ENCODE data around the gene TMEM121. TPM values are rescaled to one million over a fixed set of nuclear protein-coding genes. Genes with fewer than 3 reads are reported as not detected.

The TMEM121 gene
- total and polyA plus RNA-seq, 2 of the 4 experiments (the other 2 are of a cell fraction) = 2.7 to 6.3 TPM

DNA sequence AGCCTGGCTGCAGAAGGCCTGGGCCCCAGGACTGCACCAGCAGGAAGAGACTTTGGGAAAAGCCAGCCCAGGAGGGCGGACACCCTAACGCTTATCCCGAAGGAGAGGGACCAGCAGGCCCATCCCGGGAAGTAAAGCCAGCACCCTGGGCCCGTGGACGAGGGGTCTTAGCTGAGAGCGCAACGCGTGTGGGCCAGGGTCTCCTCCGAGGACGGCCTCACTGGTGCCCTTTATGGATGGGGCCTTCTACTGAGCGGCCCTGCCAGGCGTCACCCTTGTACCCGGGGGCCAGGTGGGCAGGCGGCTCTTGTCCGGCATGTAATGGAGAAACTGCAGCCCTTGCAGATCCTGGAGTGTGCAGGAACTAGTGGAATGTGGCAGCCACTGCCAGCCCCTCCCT lies 21.3 kb upstream of the TMEM121 start:
- no peak for TF ChIP-seq FOS (IDR thresholded peaks at IDR 0.05; ENCODE audit: low read depth, low read length)
- Histone ChIP-seq H3K9me1 (ENCODE audit: insufficient read depth, low read length) (no peaks in the 10 kb centered on the region), H2AFZ (replicated peaks; ENCODE audit: low read length, poor library complexity) (no peak overlapping the region), H2BK15ac (ENCODE audit: low read depth, low read length) (no peak overlapping the region), H3K56ac (ENCODE audit: extremely low read depth, insufficient read depth, low read length) (no peak overlapping the region), H4K91ac (ENCODE audit: insufficient read depth, low read depth, low read length) (no peak overlapping the region), H4K8ac (ENCODE audit: low read depth in 2 of 2, low read length in 2 of 2) (no peak overlapping the region), H3K4me1 (ENCODE audit: control insufficient read depth, insufficient read depth, low read length) (no peaks in the 10 kb centered on the region), H3K18ac (ENCODE audit: low read depth, low read length) (no peak overlapping the region), H3K4ac (ENCODE audit: low read depth, low read length) (no peak overlapping the region), H3K36me3 (ENCODE audit: control insufficient read depth, insufficient read depth, low read length) (no peaks in the 10 kb centered on the region), H3K4me3 (ENCODE audit: insufficient read depth, low read depth, low read length) (no peak overlapping the region), H3K9ac (ENCODE audit: low read depth, low read length) (no peak overlapping the region), H4K20me1 (ENCODE audit: insufficient read depth, low read length) (no peaks in the 10 kb centered on the region), H3K23ac (ENCODE audit: low read depth, low read length) (no peak overlapping the region), H3K4me2 (ENCODE audit: low read depth, low read length) (no peak overlapping the region), H3K79me1 (ENCODE audit: low read depth in 1 of 2, low read length in 2 of 2) (no peaks in the 10 kb centered on the region), H2BK120ac (ENCODE audit: low read depth, low read length) (no peak overlapping the region), H2BK20ac (ENCODE audit: low read depth, low read length) (no peak overlapping the region), H2AK9ac (replicated peaks; ENCODE audit: low read depth, low read length, poor library complexity) (no peak overlapping the region), H3K9me3 (ENCODE audit: control insufficient read depth, insufficient read depth, low read length) (no peaks in the 10 kb centered on the region), H3K27ac (ENCODE audit: insufficient read depth, low read length) (no peak overlapping the region), H2AK5ac (ENCODE audit: low read depth, low read length) (no peak overlapping the region), H3K14ac (replicated peaks; ENCODE audit: low read depth, low read length) (no peak overlapping the region), H4K5ac (ENCODE audit: low read depth, low read length) (no peak overlapping the region), H3K27me3 (ENCODE audit: control insufficient read depth, insufficient read depth, low read length) (peaks cover 9% of the 10 kb centered on the region), H2BK5ac (ENCODE audit: low read depth, low read length, poor library complexity, severe bottlenecking) (no peak overlapping the region)
- ChIA-PET CTCF (interaction anchor here (0.5 kb wide), 1 partner anchor 492 kb away, joined by 3 read pairs; no protein-coding TSS in a partner anchor), POLR2A (ENCODE audit: unreplicated experiment) (no interaction called here)
- no peak for DNase-seq
- in situ Hi-C loops (cut with MboI; ENCODE audit: low sequenced_read_pairs) = no loop called here
- no peak for ATAC-seq (ENCODE audit: low read depth)
- dilution Hi-C loops (cut with HindIII; ENCODE audit: low sequenced_read_pairs, unreplicated experiment) = no loop called here
- intact Hi-C loops (cut with micrococcal nuclease) = no loop called here
- no TSS peak for BruUV-seq (replicated peaks)
- 84% methylated on average over 9 of the region's 16 CpGs; no CpG with 5 or more reads in 1 of the 2 experiments for WGBS, 2 experiments (ENCODE audit: extremely low coverage in 2 of 2, insufficient read length in 1 of 2)

Data from IMR-90 (cell line).